ENCODE results near the gene CARD14.
"Not testable (repeated sequence)": the region's sequence is repeated elsewhere in the genome, so short reads cannot be mapped to it uniquely, and the experiment has no call there.

The CARD14 gene

GRCh38 chr17:80147035-80147822 is 22.6 kb upstream of the CARD14 start, which contains the start of gene EIF4A3:
EIF4A3 (minus strand) TSS chr17:80147128; CDS start chr17:80146961, 167 bp downstream.
- H3K4me3 ChIP-seq (ENCODE audit: low read depth, low read length) = peak within 1 kb of the TSS; percentile 92
- DNase-seq (ENCODE audit: low read depth) = peak; percentile 97

GRCh38 chr17:80151333-80151732 is 18.5 kb upstream of the CARD14 start:
- TF ChIP-seq CTCF (IDR thresholded peaks at IDR 0.05; ENCODE audit: control insufficient read depth, extremely low read depth, insufficient read depth) = no peak
- DNase-seq (ENCODE audit: low read depth) = no peak
- no peak overlapping the region for H3K4me3 ChIP-seq (ENCODE audit: low read depth, low read length)

More at GRCh38 chr17:80147035-80147822, 22.6 kb upstream of the CARD14 start, which contains the start of gene EIF4A3:
- TF ChIP-seq CTCF (IDR thresholded peaks at IDR 0.05; ENCODE audit: control insufficient read depth, extremely low read depth, insufficient read depth) = peak; percentile 21; the same call in 1 of the 2 replicates

- H3K4me3 ChIP-seq (ENCODE audit: low read depth, low read length) = no peak overlapping the region
- TF ChIP-seq CTCF (IDR thresholded peaks at IDR 0.05; ENCODE audit: control insufficient read depth, extremely low read depth, insufficient read depth) = no peak
- no peak for DNase-seq (ENCODE audit: low read depth)
These were observed 17.6 kb upstream of the CARD14 start for GRCh38 chr17:80152081-80152702.

GRCh38 chr17:80153004-80153403 is 16.8 kb upstream of the CARD14 start:
- no peak overlapping the region for H3K4me3 ChIP-seq (ENCODE audit: low read depth, low read length)
- no peak for DNase-seq (ENCODE audit: low read depth)
- TF ChIP-seq CTCF (IDR thresholded peaks at IDR 0.05; ENCODE audit: control insufficient read depth, extremely low read depth, insufficient read depth) = no peak

GRCh38 chr17:80154166-80154565 is 15.7 kb upstream of the CARD14 start:
- H3K4me3 ChIP-seq (ENCODE audit: low read depth, low read length) = no peak overlapping the region
- TF ChIP-seq CTCF (IDR thresholded peaks at IDR 0.05; ENCODE audit: control insufficient read depth, extremely low read depth, insufficient read depth) = no peak
- DNase-seq (ENCODE audit: low read depth) = no peak

- DNase-seq (ENCODE audit: low read depth); H3K4me3 ChIP-seq (ENCODE audit: low read depth, low read length): not testable (repeated sequence)
These were observed 14.2 kb upstream of the CARD14 start for GRCh38 chr17:80155600-80155999.

GRCh38 chr17:80158846-80159245 is 11.0 kb upstream of the CARD14 start:
- no peak for TF ChIP-seq CTCF (IDR thresholded peaks at IDR 0.05; ENCODE audit: control insufficient read depth, extremely low read depth, insufficient read depth)
- no peak for DNase-seq (ENCODE audit: low read depth)
- H3K4me3 ChIP-seq (ENCODE audit: low read depth, low read length) = no peak overlapping the region

Data from LNCaP clone FGC (cell line).